Measurements from ENCODE around the gene CTRB2. TPM values are rescaled to one million over a fixed set of nuclear protein-coding genes. Genes with fewer than 3 reads are reported as not detected.

CTRB2 gene
- total and polyA plus RNA-seq, 8 donors: 0.14 TPM; not detected in 7

GRCh38 chr16:75176926-75177325, 30.0 kb downstream of the CTRB2 start:
- Histone ChIP-seq H3K9me3 (peaks cover 0 to 58% of the 10 kb centered on the region in 2 donors), H3K4me3 (no peak overlapping the region), H3K27ac (no peak overlapping the region), H3K27me3 (no peaks in the 10 kb centered on the region), H3K36me3 (peaks cover 0 to 7% of the 10 kb centered on the region in 2 donors), H3K4me1 (no peaks in the 10 kb centered on the region)
- intact Hi-C loops (cut with DNase I): no loop called here
- TF ChIP-seq CTCF (IDR thresholded peaks at IDR 0.05): no peak
- DNase-seq (no peak), ATAC-seq (no peak)

- intact Hi-C loops (cut with DNase I): no loop called here
These were observed 31.9 kb downstream of the CTRB2 start for GRCh38 chr16:75175074-75175473.

GRCh38 chr16:75172578-75172977, 34.4 kb downstream of the CTRB2 start:
- no peak for DNase-seq
- no peak for TF ChIP-seq CTCF (IDR thresholded peaks at IDR 0.05)
- Histone ChIP-seq H3K9me3 (peaks cover 0 to 98% of the 10 kb centered on the region in 2 donors), H3K27ac (no peak overlapping the region), H3K27me3 (no peaks in the 10 kb centered on the region), H3K36me3 (peaks cover 0 to 50% of the 10 kb centered on the region in 2 donors), H3K4me3 (no peak overlapping the region), H3K4me1 (no peaks in the 10 kb centered on the region)
- intact Hi-C loops (cut with DNase I): no loop called here
- ATAC-seq: no peak

More at GRCh38 chr16:75175074-75175473, 31.9 kb downstream of the CTRB2 start:
- DNase-seq (no peak), ATAC-seq (no peak)
- Histone ChIP-seq H3K27ac (no peak overlapping the region), H3K36me3 (peaks cover 0 to 25% of the 10 kb centered on the region in 2 donors), H3K27me3 (no peaks in the 10 kb centered on the region), H3K9me3 (peaks cover 0 to 77% of the 10 kb centered on the region in 2 donors), H3K4me3 (no peak overlapping the region), H3K4me1 (no peaks in the 10 kb centered on the region)
- no peak for TF ChIP-seq CTCF (IDR thresholded peaks at IDR 0.05)

GRCh38 chr16:75169899-75170405, 37.0 kb downstream of the CTRB2 start:
- Histone ChIP-seq H3K9me3 (peaks cover 0 to 89% of the 10 kb centered on the region in 2 donors), H3K4me1 (no peaks in the 10 kb centered on the region), H3K36me3 (peaks cover 3 to 74% of the 10 kb centered on the region in 2 donors), H3K27ac (no peak overlapping the region), H3K27me3 (no peaks in the 10 kb centered on the region), H3K4me3 (no peak overlapping the region)
- ATAC-seq (no peak), DNase-seq (no peak)
- intact Hi-C loops (cut with DNase I): no loop called here
- no peak for TF ChIP-seq CTCF (IDR thresholded peaks at IDR 0.05)

GRCh38 chr16:75160386-75160785, 46.6 kb downstream of the CTRB2 start:
- Histone ChIP-seq H3K9me3 (peaks cover 0 to 6% of the 10 kb centered on the region in 2 donors), H3K4me1 (no peaks in the 10 kb centered on the region), H3K4me3 (no peak overlapping the region), H3K27me3 (no peaks in the 10 kb centered on the region), H3K27ac (no peak overlapping the region), H3K36me3 (peaks cover 3 to 16% of the 10 kb centered on the region in 2 donors)
- no peak for TF ChIP-seq CTCF (IDR thresholded peaks at IDR 0.05)
- no peak for DNase-seq
- no peak for ATAC-seq
- intact Hi-C loops (cut with DNase I): no loop called here

Other genes with a start within 250 kb of the CTRB2 start
- 10 to 100 TPM; 46.9 to 47.1 TPM for gene WDR59, start 222.0 kb downstream of the CTRB2 start, total RNA-seq
- 100 to 1,000 TPM in 3 of 6 donors, 10 to 100 TPM in 3; 82.2 to 113 (median 101) TPM for gene WDR59, start 222.0 kb downstream of the CTRB2 start, polyA plus RNA-seq (ENCODE audit: insufficient read length in 6 of 6)
- 10 to 100 TPM; 24.3 to 25.8 TPM for gene ZNRF1, start 208.1 kb downstream of the CTRB2 start, total RNA-seq
- 10 to 100 TPM; 43.1 to 60.8 (median 48.5) TPM for gene ZNRF1, start 208.1 kb downstream of the CTRB2 start, polyA plus RNA-seq (ENCODE audit: insufficient read length in 6 of 6)
- 1 to 10 TPM; 7.3 to 9.9 TPM for gene LDHD, start 90.4 kb downstream of the CTRB2 start, total RNA-seq
- gene LDHD, start 90.4 kb downstream of the CTRB2 start, polyA plus RNA-seq (ENCODE audit: insufficient read length in 6 of 6): 1 to 10 TPM; 1.6 to 3.0 (median 2.5) TPM
- 1 to 10 TPM; 8.4 to 9.2 TPM for gene ZFP1, start 58.6 kb downstream of the CTRB2 start, total RNA-seq
- 10 to 100 TPM; 21.6 to 25.5 (median 23.3) TPM for gene ZFP1, start 58.6 kb downstream of the CTRB2 start, polyA plus RNA-seq (ENCODE audit: insufficient read length in 6 of 6)
- not detected for gene CTRB1, start 11.8 kb upstream of the CTRB2 start, total RNA-seq
- gene CTRB1, start 11.8 kb upstream of the CTRB2 start, polyA plus RNA-seq (ENCODE audit: insufficient read length in 6 of 6): under 1 TPM in 3 of 6 donors, not detected in 3; 0.12 to 0.20 (median 0.20) TPM
- 10 to 100 TPM; 67.6 to 73.6 TPM for gene BCAR1, start 44.5 kb upstream of the CTRB2 start, total RNA-seq
- gene BCAR1, start 44.5 kb upstream of the CTRB2 start, polyA plus RNA-seq (ENCODE audit: insufficient read length in 6 of 6): 10 to 100 TPM; 39.6 to 60.8 (median 50.4) TPM
- 10 to 100 TPM; 43.4 to 44.5 TPM for gene CFDP1, start 226.3 kb upstream of the CTRB2 start, total RNA-seq
- 100 to 1,000 TPM; 127 to 151 (median 143) TPM for gene CFDP1, start 226.3 kb upstream of the CTRB2 start, polyA plus RNA-seq (ENCODE audit: insufficient read length in 6 of 6)